Cortex of kidney (tissue), 1 donor: Measurements from ENCODE around the gene LAMC3.
"Not testable (repeated sequence)": the region's sequence is repeated elsewhere in the genome, so short reads cannot be mapped to it uniquely, and the experiment has no call there.

Experiments used
- DNase-seq: peaks from one replicate; lab custom pipeline; 2025; lab: John Stamatoyannopoulos, UW

LAMC3 gene

DNA sequence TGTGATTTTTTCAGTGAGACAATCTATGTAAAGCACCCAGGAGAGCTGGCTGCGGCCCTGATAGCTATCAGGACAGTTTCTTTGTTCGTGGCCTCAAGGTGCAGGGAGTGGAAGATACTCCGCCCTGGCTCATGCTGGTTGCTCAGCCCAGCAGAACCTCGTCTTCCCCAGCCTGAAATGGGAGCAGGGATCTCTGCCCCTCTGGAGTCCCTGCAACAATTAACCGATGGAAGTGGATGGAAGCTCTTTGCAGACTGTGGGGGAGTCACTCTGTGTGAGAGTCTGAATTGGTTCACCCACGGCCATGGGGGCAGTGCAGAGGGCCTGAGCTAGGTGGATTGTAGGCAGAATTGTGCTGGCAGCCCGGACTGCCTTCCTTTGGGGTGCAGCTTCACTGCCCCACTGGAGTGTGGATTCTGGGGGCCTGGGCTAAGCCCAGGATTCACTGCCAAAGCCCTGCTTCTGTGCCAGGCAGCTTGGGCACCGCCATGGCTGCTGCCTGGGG is 90.2 kb downstream of the LAMC3 start:
- DNase-seq, result no peak

DNA sequence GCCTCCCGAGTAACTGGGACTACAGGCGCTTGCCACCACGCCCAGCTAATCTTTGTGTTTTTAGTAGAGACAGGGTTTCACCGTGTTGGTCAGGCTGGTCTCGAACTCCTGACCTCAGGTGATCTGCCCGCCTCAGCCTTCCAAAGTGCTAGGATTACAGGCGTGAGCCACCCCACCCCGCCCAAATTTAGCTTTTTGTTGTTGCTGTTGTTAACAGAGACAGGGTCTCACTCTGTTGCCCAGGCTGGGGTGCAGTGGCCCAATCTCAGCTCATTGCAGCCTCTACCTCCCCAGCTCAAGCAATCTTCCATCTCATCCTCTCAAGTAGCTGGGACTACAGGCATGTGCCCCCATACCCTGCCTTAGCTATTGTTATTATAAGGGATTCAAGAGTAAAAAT is 90.9 kb downstream of the LAMC3 start:
- not testable (repeated sequence) for DNase-seq

DNA sequence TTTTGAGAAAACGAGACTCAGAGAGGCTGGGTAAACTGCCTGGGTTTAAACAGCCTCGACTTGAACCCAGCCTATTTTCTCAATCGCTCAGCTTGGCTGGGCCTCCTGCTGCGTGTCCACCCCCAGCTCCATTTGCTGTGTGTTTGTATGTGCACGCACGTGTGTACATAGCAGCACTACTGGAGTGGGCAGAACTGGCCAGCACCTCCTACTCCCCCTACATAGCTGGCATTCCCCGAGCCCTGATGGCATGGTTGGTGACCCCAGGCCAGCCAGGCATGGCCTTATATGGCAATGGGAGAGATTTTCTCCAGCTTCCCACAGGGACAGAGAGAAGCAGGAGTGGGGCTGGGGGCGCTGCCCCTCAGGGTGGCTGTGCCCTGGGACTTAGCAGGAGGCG is 91.5 kb downstream of the LAMC3 start:
- DNase-seq, result no peak

DNA sequence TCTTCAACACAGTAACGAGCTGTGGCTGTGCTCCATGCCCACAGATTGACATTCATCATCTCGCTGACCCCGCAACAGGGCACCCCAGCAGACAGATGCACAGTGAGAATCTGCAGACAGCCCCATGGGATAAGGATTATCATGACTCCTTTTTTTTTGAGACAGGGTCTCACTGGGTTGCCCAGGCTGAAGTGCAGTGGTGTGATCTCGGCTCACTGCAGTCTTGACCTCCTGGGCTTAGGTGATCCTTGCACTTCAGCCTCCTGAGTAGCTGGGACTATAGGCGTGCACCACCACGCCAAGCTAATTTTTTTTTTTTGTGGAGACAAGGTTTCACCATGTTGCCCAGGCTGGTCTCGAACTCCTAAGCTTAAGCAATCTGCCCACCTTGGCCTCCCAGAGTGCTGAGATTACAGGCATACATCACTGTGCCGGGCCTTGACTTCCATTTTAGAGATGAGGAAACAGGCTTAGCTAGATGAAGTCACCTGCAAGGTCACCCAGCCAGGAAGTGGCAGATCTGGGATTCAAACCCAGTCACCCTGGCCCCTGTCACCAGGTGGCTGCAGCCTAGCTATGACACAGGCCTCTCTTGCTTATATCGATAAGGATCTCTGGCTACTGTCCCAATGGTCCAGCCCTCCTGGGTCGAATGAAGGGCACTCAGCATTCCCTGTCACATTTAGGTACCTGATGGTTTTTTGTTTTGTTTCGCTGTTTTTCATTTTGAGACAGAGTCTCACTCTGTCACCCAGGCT is 92.4 kb downstream of the LAMC3 start:
- no peak for DNase-seq

DNA sequence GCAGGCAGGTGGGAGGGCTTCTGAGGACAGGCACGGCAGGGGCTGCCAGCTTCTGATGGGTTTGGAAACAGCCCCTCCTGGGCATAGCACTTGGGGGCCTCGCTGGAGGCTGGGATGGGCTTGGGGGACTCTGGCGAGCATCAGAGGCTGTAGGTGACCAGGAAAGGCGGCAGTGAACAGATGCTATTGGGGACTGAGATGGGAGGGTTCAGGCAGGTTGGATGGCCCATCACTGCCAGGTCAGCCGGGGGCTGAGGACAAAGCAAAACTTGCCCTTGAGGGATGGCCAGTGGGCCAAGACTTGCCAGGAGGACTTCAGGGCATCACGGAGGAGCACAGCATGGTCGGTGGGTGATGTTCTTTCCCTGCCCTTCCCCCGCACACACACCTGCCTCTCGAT is 94.0 kb downstream of the LAMC3 start:
- no peak for DNase-seq

DNA sequence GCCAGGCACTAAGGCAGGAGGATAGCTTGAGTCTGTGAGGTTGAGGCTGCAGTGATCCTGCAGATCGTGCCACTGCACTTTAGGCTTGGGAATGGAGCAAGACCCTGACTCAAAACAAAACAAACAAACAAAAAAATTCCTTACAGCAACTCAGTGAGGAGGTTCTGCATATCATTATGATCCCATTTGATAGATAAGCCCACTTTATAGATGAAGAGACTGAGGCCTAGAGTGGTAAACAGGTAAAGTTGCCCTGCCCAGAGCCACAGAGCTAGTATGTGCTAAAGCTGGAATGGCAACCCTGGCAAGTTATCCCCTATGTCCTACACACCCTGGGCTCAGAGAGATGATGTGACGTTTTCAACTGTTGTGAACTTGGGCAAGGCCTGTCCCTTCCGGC is 94.6 kb downstream of the LAMC3 start:
- DNase-seq, result no peak

DNA sequence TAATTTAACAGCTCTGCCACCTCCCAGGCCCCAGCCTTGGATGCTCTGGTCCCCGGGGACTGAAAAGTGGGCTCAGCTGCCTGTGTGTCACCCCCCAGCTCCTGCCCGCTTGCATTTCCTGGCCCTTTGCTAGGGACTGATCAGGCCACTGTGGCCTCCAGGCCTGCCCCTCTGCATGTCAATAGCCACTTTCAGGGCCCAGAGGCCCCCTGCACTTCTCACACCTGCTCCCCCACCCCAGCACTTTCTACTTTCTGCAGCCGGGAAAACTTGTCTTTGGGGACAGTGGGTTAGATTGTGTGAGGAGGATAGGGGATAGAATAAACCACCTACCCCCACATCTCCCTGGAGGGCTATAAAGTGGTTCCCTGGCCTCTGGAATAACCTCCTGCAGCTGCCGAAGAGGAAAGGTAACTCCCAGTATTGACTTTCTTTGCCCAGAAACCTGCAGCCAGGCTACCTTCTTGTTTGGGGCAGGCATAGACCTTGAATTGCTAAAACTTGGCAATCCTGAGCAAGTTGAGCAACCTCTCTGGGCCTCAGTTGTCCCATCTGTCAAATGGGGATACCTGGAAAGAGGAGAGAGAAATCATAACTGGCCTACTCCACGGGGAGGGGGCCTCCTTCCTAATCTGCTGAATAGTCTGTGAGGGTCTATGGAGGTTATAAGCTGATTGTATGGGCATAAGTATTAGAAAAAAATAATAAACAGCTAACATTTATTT is 95.2 kb downstream of the LAMC3 start:
- no peak for DNase-seq

DNA sequence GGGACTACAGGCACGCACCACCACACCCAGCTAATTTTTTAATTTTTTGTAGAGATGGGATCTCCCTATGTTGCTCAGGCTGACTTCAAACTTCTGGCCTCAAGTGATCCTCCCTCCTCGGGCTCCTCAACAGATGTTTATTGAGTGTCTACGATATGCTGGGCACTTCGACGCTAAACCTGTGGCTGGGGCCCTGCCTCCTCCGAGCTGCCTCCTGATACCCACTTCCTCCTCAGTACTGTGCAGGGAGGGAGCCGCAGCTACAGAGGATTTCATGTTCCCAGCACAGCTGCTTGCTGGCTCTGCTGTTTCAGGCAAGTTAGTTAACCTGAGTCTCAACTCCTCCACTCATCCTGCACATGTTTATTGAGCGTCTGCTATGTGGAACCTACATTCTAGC is 97.0 kb downstream of the LAMC3 start:
- DNase-seq, result no peak

DNA sequence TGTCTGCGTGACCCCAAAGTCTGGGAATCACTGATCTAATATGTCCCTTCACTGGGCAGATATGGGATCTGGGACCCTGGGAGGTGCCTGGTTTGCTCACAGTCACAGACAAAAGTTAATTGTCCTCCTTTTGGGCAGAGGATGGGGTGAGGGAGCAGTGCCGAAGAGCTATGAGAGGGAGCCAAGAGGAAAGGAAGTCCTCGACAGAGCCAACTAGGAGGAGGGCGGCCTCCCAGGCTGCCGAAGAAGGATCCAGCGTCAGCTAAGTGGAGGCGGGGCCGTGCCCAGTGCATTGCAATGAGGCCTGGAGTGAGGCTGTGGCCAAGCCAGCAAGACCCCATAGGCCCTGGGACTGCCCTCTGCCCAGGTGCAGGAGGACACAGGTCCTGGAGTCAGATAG is 98.8 kb downstream of the LAMC3 start:
- no peak for DNase-seq

DNA sequence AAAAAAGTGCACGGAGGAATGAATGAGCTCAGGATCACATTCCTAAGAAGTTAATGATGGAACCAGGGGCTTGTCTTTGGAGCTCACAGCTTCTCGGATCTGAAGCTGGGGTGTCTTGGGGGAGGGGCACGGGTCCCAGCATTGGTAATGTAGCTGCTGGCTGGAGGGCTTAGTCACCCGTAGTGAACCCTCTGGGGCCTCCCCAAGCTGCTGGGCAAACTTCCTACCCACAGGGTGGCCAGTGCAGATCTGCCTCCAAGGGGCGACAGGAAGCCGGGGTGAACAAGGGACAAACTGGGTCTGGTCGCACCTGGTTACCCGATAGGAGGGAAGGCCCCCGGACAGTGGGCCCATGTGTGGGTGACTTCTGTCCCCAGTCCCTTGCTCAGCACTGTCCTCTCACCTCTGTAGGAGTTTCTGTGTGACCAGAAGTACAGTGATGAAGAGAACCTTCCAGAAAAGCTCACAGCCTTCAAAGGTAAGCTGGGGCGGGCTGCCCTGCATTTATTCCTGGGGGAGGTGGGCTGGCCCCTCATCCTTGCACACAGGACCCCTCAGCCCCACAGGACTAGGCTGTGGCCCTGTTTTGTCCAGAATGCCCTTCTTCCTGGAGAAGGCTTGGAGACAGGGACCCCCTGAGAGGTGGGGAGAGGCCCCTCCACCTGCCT is 102.3 kb downstream of the LAMC3 start:
- no peak for DNase-seq

DNA sequence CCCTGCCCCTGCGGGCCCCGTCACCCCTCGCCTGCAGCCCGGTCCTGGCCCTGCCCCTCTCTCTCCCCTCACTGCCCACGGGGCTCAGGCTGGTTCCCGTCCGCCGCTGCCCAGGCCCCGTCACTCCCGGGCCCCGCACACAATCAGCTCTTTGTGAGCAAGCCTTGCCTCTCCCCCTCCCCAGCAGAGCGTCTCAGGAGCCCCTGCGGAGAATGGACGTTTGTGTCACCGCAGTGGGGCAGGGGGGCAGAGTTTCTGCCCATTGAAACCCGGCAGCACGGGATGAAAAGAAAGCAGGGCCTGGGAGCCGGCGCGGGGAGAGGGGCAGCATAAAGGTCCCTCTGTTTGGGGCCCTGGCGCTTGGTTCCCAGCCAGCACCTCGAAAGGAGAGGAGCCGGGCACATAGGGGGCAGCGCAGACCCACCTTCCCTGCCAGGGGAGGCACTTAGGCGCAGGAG is 102.9 kb downstream of the LAMC3 start:
- no peak for DNase-seq

DNA sequence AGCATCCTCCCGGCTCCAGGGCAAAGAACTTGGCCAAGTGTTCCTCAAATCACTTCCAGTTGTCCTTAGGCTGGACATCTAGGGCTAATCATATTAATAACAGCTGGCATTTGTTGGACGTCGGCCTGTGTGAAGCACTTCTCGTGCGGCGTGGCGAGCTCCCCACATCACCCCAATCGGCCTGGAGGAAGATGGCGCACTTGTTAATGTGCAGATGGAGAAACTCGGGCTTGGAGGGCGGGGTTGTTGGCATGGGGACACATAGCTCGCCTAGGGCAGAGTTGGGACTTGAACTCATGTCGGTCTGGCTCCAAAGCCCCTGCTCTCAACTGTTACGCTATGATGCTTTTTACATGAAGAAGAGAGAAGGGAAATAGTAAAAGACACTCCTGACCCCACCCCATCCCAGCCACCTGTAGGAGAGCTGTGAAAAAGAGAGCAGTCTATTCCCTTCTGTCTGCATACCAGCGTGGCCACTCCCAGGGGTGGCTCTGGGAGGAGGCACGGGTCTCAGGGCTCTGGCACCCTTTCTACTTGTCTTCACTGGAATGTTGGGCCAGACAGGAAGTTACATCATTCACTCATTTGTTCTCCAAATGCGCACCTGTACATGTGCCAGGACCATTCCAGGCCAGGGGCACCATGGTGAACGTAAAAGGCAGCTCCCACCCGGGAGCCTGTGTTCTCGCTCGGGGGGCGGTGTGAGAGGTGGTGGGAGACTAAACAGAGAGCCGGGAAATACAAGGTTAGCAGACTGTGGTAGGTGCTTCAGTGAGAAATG is 103.6 kb downstream of the LAMC3 start:
- DNase-seq, result no peak

DNA sequence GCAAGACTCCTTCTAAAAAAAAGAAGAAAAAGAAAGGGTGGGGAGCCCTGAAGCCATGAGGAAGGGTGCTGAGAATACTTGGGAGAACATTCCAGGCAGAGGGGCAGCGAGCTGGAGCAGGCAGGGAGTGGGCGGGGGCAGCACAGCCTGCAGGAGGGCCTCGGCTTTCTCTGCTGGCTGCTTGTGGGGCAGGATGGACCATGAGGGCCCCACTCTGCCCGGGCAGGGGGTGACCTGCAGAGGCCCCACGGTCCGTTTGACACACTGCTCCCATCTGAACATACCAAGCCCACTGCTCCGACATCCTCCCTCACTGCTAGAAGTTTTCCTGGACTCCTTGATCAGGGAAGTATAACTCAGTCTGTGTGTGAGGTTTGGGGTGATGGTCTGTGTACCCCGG is 104.7 kb downstream of the LAMC3 start:
- no peak for DNase-seq

DNA sequence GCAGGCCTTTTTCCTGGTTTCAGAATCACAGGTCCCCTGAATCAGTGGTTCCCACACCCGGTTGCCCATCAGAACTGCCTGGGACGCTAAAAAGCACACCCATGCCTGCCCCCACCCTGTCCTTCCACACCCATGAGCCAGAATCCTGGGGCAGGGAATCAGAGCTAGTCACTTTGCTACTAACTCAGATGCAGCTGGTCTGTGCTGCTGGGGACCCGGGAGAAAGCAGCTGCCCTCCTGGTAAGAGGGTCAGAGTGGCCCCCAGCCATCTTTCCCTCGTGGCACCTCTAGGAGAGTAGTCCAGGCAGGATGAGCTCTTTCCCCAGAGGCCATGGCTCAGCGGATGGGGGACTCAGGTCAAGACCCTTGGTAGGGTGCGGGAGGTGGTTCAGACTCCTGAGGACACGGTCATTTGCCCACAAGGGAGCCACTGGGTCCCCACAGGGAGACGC is 105.1 kb downstream of the LAMC3 start:
- no peak for DNase-seq

DNA sequence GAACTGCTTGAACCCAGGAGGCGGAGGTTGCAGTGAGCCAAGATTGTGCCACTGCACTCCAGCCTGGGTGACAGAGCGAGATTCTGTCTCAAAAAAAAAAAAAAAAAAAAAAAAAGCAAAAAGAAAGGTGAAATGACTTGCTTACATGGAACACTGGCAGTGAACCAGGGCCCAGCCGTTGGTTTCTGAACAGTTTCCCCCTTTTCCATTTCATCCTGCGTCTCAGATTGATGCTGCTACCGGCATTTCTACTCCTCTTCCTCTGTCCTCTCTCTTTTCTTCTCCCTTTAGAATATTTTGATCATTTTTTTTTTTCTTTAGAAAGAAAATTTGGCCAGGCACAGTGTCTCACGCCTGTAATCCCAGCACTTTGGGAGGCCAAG is 106.4 kb downstream of the LAMC3 start:
- DNase-seq, result not testable (repeated sequence)

DNA sequence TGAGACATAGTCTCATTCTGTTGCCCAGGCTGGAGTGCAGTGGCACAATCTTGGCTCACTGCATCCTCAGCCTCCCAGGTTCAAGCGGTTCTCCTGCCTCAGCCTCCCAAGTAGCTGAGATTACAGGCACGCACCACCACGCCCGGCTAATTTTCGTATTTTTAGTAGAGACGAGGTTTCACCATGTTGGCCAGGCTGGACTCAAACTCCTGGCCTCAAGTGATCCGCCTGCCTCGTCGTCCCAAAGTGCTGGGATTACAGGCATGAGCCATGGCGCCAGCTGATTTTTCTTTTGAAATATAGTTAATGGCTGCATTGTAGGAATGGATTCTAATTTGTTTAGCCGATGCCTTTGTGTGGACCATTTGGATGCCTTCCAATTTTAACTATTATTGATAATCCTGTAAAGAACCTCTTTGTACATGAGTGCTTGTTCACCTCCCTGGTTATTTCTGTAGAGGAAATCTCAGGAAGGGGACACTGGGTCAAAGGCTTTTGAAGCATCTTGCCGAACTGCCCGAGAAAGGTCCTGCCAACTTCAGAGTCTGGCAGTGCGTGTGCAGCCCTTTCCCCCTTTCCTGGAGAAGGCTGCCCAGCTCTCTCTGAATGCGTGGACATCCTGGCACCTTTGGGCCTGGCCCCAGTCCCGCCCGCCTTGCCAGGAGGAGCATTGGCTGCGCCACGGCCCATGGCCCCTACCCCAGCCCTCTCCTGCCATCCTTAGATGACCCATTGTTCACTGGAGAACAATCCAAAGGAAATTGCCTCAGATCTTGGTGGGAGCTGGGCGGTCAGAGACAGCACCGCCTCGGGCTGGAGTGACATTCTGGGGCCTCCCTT is 107.5 kb downstream of the LAMC3 start:
- no peak for DNase-seq

DNA sequence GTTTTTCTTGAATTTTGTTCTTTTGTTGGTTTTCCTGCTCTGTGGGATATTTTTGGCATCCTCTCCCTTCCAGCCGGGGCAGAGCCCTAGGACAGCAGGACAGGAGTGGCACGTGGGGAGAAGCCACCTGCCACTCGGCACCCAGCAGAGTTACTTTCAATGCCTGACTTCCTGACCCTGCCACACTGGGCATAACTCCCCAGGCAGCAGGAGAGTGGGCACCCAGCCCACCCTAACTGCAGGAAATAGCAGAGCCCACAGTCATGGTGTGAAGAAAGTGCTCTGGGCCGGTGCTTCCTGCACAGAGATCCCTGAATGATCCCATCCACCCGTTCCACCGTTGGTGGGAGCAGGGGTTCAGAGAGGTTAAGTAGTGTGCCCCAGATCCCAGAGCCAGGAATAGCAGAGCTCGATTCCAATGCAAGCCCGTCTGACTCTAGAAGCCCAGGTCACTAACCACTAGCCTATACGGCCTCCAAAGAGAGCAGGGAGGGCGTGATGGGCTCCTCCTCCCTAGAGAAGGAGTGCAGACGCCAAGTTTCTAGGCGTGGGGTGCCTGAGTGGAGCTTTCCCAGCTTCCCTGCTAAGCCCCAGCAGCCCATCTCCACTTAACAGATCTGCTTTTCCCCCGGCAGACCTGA is 108.3 kb downstream of the LAMC3 start:
- no peak for DNase-seq

DNA sequence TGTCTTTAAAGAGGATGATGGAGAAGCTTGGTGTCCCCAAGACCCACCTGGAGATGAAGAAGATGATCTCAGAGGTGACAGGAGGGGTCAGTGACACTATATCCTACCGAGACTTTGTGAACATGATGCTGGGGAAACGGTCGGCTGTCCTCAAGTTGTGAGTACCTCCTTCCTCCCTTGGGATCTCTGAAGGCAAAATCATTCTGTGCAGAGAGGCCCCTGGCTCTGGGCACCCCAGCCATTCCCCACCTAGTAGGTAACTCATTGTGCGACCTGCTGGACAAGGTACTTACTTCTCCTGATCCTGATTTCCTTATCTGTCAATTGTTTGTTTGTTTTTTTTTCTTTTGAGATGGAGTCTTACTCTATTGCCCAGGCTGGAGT is 108.8 kb downstream of the LAMC3 start:
- no peak for DNase-seq

DNA sequence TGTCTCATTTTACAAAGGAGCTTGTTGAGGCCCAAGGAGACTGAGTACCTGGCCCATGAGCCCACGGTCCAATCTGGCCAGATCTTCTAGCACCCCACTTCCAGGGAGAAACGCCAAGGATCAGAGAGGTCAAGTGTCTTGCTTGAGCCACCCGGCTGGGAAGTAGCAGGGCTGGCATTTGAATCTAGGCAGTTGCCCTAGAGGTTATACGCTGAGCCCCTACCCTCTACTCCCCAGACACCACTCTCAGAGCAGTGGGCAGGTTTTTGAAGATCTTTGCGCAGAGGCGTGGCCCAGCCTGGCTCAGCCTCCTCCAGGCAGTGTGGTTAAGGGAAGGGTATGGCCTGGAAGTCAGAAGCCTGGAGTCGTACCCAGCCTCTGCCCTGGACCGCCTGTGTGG is 110.6 kb downstream of the LAMC3 start:
- no peak for DNase-seq

DNA sequence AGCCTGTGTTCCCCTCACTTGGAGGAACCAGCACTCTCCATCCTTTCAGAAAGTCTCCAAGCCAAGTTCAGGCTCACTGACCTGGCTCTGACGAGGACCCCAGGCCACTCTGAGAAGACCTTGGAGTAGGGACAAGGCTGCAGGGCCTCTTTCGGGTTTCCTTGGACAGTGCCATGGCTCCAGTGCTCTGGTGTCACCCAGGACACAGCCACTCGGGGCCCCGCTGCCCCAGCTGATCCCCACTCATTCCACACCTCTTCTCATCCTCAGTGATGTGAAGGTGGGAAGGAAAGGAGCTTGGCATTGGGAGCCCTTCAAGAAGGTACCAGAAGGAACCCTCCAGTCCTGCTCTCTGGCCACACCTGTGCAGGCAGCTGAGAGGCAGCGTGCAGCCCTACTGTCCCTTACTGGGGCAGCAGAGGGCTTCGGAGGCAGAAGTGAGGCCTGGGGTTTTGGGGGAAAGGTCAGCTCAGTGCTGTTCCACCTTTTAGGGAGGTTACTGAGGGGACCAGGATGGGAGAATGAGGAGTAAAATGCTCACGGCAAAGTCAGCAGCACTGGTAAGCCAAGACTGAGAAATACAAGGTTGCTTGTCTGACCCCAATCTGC is 111.8 kb downstream of the LAMC3 start:
- no peak for DNase-seq
